ENCODE data around the gene KIF26B.

- TF ChIP-seq TAF1 (IDR thresholded peaks at IDR 0.05; ENCODE audit: low read depth, low read length) (no peak), POLR2A (IDR thresholded peaks at IDR 0.05; ENCODE audit: low read depth, low read length) (no peak), POLR2AphosphoS5 (IDR thresholded peaks at IDR 0.05; ENCODE audit: low read depth, low read length) (no peak), PAX5 (IDR thresholded peaks at IDR 0.05; ENCODE audit: insufficient read depth, low read length, severe bottlenecking) (no peak)
Observed at GRCh38 chr1:245666412-245666811, 511.6 kb downstream of the KIF26B start.
